ENCODE results near the gene MPPED1. TPM values are rescaled to one million over a fixed set of nuclear protein-coding genes. Genes with fewer than 3 reads are reported as not detected.

Gene MPPED1
- total RNA-seq, 1 donor from 2014 or later: not detected

DNA sequence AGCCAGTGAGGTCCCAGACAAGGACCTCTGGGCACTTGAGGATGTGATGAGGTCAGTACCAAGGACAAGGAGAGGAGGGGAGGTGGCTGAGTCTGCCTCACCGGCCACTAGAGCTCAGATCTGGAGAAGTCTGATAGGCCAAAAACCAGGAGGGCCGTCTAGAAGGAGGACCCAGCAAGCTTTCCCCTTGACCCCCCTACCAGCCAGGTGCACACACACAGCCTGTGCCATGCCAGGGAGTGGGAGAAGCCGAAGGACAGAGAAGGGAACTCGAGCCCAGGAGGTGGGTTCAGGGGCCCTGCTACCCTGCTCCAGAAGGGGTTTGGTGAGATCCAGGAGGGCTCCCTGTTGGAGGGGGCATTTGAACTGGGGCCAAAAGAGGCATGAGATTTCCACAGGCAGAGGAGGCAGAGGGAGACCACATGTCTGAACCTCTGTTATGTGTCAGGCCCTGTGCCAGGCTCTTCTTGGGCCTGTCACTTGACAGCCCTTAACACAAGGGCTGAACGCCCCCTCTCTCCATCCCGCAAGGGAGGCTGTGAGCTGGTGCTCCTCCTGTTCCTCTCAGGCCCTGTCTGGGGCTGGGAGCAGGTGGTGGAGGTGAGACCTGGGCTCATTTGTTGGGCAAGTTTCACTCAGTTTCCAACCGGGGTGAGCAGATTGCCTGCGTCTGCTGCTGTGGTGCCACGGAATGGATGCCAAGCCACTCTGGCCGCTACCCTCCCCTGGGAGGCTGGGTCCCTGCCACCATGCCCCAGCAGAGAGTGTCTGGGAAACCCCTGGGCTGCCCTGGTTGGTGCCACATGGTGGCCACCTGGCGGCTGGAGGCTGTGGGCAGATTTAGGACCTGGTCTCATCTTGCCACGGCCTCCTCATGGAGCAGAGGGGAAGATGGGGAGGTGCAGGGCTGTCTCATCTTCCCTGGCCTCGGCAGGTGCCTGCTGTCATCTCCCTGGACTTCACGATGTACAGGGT is 65.2 kb downstream of the MPPED1 start:
- DNase-seq (ENCODE audit: low read depth): no peak

DNA sequence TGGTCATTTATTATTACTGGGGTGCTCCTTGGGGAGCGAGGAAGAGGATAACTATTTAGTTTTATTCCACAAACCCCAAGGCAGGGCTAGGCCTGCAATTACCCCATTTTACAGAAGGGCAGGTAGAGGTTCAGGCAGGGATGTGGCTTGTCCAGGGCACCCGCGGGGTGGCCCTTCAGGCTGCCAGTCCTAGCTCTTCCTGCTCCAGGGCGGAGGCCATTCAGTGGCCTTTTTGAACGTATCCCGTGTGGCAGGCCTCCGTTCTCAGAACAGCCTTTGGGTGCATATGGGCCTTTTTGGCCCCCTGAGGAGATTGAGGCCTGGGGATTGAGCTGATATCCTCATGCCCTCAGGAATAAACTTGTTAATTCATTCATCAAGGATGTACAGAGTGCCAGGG is 66.2 kb downstream of the MPPED1 start:
- no peak for DNase-seq (ENCODE audit: low read depth)

DNA sequence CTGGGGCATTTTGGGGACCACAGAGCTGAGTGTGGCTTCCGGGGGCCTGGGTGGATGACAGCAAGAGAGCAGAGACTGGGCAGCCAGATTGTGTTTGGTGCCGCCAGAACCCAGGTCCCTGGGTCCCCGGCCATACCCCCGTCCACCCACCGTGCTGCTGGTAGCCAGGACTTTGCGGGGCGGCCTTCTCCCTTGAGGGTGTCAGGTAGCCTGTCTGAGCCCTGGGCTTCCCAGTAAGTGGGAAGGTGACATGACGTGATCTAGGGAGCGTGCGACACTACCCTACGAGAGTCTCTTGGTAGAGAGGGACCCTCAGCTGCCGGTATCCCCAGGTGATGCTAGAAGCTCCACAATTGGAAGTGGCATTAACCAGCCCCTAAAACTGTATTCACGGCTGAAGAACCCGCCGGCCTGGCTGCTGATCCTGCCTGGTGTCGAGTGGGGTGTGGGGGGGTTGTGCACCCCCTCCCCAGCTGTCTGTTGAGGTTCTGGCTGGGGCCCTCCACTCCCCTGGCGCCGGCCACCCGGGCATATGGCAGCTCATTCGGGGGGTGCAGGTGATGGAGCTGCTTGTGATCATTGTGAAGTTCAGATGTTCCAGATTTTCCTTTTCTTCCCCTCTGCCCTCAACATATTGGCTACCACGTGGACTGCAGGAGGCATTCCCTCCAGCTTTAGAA is 66.9 kb downstream of the MPPED1 start:
- DNase-seq (ENCODE audit: low read depth): no peak

DNA sequence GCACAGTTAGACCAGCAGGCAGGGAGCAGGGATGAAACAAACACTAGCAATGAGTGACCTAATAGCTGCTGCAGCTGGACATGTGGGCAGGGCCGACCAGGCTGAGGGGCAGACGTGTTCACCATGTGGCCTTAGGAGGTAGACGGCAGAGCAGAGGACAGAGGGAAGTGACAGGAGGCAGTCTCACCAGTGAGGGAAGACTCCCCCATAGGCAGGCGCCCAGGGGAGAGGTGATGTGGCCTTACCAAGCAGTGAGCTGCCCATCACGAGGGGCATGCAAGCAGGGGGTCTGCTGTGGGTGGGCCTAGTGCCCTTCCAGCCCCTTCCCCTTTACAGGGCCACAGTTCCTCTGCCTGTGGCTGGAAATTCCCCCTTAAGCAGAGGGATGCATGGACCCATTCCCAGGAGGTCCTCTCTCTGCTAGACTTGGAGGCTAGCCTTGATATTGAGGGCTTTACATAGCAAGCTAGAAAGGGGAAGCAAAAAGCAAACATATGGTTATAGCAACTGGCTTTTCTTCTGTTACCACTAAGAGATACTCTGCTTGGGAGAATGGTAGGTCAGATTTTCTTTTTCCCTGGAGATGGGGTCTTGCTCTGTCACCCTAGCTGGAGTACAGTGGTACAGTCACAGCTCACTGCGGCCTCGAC is 67.6 kb downstream of the MPPED1 start:
- DNase-seq (ENCODE audit: low read depth): no peak

DNA sequence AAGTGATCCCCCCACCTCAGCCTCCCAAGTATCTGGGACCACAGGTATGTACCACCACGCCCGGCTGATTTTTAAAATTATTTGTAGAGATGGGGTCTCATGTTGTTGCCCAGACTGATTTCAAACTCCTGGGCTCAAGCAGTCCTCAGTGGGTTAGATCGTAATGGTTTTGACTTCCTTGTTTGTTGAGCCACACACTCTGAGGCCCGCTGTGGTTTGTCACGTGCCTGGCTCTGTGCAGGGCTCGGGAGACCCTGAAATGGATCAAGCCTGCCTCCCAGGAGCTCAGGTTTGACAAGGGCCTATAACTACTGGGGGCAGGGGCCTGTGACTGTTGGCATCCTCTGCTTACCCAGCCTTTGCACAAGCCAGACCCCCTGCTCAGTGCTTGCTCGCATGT is 68.1 kb downstream of the MPPED1 start:
- no peak for DNase-seq (ENCODE audit: low read depth)

DNA sequence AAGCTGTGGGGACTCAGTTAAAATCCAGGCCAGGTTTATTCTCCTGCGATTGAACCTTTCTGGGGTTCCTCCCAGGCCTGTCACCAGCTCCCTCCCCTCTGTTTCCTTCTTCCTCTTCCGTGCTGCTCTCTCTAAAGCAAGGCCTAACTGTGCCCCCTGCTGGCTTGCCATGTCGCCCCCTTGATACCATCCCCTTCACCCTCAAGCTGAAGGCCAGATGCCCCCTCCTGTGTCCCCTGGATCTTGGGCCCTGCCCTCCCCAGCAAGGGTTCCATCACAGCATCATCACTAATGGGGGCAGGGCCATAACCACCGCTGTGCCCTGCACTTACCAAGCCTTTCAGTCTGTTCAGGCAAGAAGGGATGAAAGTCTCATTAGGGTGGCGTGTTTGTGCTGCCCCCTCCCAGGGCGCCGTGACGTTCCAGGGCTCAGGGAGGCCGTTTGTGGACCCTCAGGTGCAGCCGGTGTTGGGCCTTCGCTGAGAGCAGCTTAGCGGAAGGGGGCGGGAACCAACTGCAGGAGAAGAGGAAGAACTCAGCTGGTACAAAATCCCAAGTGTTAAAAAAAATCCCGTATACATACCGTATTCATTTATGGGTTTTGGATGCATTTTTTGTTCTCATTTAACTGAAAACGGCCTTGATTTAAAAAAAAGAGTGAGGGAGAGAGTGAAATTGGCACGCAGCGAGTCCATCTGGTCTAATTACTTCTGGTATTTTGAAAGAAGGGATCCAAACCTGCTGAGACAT is 69.9 kb downstream of the MPPED1 start:
- no peak for DNase-seq (ENCODE audit: low read depth)

DNA sequence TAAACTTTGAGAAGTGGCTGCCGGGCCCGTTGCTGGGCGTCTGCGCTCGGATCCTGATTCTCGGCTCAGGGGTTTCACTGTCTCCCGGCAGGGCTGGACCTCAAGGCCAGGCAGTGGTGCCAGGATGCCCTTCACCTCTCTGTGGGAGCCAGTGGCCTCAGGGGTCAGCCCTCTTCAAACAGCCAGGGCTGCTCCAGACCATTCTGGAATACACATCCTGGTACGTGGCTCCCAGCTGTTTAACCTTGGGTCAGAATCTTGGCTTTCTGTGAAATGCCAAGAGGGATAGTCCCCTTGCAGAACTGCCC is 70.5 kb downstream of the MPPED1 start:
- DNase-seq (ENCODE audit: low read depth): no peak

DNA sequence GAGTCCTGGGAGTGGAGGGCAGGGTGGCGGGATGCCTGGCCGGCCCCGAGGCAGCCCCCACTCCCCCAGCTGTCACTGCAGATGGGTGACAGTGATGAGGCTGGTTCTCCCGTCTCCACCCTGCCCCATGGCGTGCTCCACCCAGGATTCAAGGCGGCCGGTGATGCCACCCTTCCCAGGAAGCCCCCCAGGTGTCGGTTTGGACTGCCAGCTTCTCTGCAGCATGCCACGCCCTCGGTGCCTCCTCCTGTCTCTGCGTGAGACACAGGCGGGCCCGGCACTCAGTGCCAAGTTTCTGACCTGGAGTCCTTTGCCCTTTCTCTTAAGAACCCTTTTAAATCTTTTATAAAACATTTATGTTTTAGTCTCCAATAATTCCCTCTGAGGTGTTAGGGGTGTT is 71.5 kb downstream of the MPPED1 start:
- DNase-seq (ENCODE audit: low read depth): no peak

DNA sequence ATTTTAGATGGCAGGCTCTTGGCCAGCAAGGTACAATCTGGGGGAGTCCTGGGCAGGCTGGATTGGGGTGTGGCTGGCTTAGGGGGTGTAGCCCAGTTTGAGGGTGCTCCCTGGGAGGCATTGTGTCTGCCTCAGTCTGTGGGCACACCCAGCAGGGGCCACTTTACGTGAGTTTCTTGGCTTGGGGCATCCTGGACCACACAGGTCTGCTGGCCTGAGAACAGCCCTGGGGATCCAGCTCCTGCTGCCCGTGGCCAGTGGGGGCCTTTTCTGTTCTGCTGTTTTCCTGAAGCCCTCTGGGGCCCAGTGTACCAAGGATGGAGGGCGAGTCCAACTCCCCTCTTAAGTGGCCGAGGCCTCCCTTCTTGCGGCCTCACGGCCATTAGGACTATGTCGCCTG is 71.9 kb downstream of the MPPED1 start:
- no peak for DNase-seq (ENCODE audit: low read depth)

DNA sequence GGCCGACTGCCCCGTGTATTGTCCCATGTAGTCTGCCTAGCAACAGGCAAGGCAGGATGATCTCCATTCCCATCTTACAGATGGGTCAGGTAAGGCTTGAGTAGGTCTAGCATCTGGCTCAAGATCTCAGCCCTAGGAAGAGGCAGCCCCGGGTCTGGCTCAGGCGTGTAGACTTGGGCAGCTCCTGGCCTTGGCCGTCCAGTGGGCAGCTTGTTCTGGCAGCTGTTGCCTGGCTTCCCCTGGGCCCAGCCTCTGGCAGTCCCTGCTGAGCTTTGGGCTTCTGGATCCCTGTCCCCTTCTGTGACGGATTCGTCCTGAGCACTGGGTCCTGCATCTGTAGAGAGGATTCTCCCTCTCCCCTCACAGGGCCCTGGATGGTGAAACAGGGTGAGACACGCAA is 72.4 kb downstream of the MPPED1 start:
- DNase-seq (ENCODE audit: low read depth): no peak

DNA sequence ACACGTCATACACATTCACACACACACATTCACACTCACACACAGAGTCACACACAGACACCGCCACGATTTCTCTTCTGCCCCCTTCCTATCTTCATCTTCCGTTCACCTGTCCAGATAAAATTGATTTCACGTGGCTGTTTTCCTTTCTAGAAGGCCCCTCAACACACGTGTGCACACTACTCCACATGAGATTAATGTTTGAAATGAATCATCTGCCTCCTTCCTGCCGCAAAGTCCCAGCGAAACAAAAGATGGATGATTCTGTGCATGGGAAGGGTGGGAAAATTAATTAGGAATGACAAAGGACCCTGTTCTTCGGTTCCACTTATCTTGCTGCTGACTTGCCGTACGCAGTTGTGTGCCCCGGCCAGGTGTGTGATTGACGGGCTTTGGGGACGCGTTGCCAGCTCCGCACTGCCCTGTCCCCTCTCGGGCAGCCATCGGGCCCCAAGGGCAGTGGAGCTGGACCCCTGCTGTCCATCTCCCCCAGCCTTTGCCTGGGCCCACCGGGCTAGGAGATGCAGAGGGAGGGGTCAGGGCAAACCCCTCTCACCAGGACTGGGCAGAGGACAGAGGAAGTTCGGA is 73.8 kb downstream of the MPPED1 start:
- no peak for DNase-seq (ENCODE audit: low read depth)

DNA sequence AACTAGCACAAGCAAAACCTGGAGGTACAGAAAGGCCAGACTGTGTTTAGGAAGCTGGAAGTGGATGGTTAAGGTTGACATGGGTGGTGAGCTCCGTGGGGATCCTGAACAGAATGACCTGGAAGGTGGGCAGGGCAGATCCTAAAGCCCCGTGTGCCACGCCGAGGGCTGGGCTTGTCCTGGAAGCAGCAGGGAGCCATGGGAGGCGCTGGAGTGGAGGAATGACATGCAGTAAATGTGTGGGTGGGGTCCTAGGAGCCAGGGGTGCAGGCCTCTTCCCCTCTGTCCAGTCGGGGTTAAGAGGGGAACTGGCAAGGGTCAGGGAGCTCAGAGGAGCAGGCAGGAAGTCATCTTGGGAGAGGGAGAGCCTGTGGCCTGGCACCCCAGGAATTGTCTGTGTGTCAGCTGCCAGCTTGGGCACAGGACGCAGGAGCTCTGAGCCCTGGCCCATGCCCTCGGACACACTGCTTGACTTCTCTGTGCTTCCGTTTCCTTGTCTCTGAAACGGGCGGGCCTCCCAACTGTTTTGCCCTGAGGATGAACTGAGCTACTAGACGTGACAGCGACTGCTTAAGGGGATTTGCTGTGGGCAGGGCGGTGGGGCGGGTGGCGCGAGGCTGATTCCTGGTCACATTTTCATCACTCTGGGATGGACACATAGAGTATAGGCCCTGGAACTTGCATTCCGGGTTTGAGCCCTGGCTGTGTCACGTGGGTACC is 75.7 kb downstream of the MPPED1 start:
- DNase-seq (ENCODE audit: low read depth): no peak

DNA sequence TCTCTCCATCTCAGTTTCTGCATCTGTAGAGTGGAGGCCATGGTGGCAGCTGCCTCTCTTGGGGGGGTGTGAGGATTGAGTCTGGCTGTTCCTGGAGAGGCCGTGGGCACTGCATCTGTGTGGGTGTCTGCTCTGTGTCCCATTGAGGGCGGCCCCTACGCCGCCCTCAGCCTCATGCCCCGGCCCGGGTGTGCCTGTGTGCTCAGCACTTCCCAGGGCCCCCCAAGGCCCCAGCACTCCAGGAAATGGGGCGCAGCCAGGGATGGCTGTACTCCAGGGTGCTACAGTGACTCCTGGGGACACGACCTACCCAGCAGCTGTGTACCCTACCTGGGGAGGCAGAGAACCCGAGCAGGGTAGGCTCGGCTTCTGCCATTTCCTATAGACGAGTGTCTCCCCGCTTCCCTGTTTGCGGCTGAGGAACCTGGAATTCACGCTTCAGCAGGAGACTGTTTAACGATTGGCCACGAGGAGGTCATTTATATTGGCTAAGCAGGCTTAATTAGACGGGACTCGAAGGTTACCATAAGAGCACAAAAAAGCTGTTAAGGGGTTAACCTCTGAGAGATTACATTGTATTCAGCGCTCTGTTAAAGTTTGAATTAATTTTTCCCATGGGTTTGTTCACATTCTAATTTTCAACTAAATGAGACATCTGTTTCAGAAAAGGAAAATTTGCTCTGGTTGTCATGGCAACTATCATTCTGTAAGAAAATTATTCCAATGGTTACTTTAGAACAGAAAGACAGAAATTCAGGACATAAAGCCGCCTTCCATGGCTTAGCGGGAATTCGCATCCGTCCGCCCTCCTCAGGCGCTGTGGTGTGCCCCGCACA is 76.4 kb downstream of the MPPED1 start:
- no peak for DNase-seq (ENCODE audit: low read depth)

DNA sequence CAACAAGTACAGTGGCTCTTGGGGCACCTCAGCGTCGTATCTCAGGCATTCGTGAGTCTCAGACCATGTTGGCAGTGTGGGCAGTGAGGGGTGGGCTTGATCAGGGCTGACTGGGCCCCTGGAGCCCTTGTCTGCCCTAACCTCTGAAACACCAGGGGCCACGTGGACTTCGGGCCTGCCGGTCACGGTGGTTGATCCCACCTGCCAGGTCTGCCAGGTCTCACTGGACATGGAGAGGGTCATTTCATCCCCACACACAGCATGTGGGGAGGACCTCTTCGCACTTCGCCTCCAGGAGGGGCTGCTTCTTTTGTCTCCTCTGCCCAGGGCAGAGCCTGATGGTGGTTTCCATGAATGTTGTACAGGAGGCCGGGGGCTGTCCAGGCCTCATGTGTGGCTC is 77.1 kb downstream of the MPPED1 start:
- no peak for DNase-seq (ENCODE audit: low read depth)

DNA sequence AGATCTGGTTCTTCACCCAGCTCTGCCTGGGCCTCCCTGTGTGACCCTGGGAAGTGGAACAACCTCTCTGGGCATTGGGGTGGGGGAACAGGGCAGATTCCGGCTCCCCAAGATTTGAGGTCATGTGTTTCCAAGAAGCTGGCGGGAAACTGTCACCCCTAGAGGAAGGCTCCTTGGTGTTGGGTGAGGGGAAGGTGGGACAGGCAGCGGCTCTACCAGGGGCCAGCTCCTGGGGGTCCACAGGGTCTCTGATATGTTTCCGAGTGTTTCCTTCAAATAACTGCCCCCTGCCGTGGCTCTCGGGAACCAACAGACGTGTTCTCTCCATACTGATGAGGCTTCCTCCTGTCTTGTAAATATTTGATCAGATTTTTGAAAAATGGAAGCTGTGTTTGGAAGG is 78.5 kb downstream of the MPPED1 start:
- DNase-seq (ENCODE audit: low read depth): no peak

DNA sequence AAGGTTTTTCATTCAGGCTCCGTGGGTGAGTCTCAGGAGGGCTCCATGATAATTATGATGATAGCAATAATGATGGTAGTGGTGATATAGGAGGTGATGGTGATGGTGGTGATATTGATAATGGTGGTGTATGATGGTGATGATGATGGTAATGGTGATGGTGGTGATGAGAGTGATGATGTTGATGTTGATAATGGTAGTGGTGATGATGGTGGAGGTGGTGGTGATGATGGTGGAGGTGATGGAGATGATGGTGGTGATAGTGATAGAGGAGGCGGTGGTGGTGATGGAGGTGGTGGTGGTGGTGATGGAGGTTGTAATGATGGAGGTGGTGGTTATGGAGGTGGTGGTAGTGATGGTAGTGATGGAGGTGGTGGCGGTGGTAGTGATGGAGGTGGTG is 79.4 kb downstream of the MPPED1 start:
- no peak for DNase-seq (ENCODE audit: low read depth)

DNA sequence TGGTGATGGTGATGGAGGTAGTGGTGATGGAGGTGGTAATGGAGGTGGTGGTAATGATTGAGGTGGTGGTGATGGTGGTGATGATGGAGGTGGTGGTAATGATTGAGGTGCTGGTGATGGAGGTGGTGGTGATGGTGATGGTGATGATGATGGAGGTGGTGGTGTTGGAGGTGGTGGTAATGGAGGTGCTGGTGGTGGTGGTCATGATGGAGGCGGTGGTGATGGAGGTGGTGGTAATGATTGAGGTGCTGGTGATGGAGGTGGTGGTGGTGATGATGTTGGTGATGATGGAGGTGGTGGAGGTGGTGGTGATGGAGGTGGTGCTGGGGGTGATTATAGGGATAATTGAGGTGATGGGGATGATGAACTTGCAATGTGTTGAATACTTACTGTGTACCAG is 79.9 kb downstream of the MPPED1 start:
- no peak for DNase-seq (ENCODE audit: low read depth)

DNA sequence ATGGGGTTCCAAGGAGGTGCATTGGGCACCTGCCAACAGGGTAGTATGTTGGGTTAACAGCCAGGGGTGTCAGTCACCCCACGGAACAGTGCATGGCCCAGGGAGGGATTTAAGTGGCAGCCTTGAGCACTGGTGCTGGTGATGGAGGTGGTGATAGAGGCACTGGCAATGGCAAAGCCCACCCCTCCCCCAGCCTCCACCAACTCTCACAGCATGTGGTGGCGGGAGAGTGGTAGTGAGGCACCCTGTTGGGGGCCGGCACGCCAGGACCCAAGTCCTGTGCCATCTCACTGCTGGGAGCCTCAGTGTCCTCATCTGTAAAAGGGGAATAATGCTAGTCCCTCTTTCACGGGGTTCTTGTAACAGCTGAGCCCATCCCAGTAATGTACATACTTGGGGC is 81.5 kb downstream of the MPPED1 start:
- no peak for DNase-seq (ENCODE audit: low read depth)

DNA sequence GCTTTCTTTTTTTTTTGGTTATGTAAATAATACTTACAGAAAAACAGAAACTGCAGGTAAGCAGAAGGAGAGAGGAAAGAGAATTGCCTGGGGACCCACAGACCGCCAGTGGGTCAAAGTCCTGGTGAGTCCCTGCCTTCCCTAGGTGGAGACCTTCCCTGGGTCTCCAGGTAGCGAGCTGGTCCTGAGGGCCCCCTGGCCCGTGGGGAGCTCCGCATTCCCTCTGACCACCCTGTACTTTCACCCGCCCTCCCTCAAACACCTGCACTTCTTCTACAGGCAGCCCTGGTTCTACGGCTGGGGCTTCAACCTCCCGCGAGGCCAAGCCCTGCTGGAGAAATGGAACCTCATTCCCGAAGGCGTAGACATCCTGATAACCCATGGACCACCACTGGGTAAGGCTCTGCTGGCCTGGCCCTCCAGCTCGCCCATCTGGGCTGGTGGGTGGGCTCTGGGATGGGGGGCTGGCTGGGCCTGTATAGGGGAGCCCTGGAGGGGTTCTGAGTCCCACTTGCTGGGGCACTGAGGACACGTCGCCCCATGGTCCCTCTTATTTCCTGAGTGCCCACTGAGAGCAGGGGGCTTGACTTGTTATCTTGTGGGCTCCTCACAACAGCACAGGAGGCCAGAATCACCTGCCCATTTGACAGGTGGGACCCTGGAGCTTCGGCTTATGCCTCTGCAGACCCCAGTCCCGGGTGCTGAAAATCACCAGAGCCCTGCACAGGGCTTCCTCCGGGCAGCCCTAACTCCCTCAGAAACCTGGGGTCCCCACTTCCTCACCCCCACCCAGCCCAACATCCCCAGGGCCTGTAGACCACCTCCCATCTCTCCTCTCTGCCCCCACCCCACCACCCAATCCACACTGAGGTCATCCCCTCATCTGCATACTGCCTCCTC is 86.4 kb downstream of the MPPED1 start:
- DNase-seq (ENCODE audit: low read depth): no peak
